ENCODE data around the gene DDX47.
"Not testable (repeated sequence)": the region's sequence is repeated elsewhere in the genome, so short reads cannot be mapped to it uniquely, and the experiment has no call there.

DDX47 gene

DNA sequence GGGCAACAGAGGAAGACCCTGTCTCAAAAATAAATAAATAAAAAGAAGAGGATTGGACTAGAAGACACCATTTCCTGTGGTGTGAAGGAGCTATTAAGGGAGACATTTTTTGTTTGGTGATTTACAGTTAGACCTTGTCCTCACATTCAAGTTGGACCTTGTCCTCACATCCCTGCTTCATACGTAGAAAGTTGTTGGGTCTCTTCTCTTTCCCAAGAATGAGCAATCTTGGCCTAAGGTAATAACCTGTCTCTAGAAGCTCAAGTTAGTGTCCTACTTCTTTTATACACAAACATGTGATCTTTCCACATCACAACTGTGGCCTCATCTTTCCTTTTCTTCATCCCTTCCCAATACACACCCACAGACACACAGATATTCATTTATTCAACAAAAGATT lies 14.7 kb upstream of the DDX47 start:
- no peak for DNase-seq

DNA sequence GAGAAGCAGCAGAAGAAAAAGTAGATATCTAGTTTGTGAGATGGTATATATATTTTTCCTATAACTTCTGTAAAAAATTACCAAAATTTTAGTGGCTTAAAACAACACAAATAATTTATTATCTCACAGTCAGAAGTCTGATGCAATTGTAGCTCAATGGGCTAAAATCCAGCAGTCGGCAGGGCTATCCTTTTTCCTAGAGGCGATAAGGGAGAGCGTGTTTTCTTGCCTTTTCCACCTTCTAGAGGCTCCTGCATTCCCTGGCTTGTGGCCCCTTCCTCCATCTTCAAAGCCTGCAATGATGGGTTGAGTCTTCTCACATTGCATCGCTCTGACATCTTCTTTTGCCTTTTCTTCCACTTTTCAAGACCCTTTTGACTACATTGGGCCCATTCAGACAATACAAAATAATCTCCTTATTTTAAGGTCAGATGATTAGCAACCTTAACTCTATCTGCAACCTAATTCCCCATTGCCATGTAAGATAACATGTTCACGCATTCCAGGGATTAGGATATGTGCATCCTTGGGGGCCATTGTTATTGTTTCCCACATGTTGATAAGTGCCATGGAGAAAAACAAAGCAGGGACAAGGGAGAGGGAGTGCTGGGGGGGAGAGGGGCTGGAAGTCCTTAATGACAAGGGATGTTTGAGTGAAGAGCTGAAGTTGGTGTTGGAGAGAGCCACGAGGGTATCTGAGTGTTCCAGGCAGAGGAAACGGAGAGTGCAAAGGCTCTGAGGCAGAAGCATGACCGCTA lies 13.8 kb upstream of the DDX47 start:
- DNase-seq = no peak

DNA sequence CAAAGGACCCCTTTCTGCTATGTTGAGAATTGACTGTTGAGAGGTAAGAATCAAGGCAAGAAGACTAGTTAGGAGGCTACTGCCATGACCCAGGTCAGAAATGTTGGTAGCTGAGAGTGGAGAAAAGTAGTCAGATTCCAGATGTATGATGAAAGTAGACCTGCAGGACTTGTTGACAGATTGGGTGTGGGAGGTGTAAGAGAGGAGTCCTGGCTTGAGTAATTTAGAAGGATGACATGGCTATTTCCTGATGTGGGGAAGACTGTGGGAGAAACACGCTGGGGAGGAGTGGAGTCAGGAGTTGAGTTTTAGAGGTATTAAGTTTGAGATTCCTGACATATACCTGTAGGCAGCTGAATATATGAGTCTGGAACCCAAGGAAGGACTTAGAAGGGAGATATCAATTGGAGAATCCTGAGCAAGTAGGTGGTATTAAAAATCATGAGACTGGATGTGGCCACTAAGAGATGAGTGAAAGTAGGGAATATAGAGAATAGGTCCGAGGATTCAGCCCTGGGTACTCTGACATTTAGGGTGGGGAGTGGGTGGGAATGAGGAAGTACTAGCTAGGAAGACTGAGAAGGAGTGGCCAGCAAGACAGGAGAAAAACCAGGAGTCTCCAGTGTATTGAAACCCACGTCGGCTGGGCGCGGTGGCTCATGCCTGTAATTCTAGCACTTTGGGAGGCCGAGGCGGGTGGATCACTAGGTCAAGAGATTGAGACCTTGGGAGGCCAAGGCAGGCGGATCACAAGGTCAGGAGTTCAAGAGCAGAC lies 12.6 kb upstream of the DDX47 start:
- no peak for DNase-seq

DNA sequence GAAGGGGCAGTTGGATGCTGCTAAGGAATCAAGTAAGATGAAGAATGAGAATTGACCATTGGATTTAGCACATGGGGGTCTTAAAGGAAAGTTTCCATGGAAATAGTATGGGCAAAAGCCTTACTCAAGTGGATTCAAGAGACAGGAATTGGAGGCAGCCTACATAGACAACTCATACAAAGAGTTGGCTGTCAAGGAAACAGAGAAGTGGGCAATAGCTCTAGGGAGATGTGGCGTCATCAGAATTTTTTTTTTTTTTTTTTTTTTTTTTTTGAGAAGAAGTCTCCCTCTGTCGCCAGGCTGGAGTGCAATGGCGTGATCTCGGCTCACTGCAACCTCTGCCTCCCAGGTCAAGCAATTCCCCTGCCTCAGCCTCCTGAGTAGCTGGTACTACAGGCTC lies 11.5 kb upstream of the DDX47 start:
- DNase-seq = not testable (repeated sequence)

DNA sequence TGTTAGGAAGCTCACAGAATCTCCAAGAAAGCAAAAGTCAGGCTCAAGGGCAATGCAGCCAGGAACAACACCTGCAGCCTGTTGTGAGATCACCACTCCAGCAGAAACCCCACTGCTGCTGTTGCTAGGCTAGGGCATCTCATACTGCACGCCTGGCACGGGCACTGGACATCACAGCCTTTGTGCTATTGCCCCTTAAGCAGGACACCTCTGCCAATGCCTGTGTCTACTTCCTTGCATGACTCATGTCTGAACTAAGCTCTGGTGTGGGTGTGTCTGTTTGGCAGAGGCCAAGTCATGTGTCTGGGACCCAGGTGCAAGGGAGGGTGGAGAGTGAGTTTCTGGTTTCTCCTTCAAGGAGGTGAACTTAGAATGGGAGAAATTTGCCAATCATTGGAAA lies 10.0 kb upstream of the DDX47 start:
- DNase-seq = no peak

DNA sequence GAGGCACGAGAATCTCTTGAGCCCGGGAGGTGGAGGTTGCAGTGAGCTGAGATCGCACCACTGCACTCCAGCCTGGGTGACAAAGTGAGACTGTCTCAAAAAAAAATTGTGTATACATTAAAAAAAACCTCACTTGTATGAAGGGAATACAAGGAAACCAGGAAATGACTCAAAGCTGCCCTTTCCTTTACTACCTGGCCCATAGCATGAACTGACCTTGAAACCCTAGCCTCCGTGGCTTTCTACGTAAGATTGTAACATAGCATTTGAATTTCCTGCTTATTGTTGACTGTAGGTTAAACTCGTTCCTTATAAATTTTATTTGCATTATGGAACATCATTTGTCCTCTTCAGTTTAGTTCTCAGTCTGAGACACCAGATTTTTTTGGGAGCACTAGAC lies 9.1 kb upstream of the DDX47 start:
- no peak for DNase-seq

DNA sequence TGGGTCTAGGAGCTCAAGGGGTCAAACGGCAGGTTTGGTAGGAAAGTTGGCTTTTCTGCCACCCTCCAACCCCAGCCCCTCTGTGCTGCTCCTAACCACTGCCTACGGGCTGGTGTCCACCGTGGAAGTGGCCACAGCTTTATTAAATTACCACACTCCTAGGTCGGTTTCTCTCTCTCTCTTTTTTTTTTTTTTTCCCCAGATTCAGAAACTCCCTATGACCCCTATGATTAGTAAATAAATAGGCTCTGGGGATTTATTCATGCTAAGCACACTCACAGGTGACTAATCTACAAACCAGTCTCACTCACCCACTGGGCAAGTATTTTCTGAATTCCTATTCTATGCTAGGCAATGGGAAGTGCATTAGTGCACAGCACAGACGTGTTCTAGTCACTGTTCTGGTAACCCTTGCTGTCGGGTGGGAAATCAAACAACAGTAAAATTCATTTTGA lies 8.7 kb upstream of the DDX47 start:
- DNase-seq = no peak

DNA sequence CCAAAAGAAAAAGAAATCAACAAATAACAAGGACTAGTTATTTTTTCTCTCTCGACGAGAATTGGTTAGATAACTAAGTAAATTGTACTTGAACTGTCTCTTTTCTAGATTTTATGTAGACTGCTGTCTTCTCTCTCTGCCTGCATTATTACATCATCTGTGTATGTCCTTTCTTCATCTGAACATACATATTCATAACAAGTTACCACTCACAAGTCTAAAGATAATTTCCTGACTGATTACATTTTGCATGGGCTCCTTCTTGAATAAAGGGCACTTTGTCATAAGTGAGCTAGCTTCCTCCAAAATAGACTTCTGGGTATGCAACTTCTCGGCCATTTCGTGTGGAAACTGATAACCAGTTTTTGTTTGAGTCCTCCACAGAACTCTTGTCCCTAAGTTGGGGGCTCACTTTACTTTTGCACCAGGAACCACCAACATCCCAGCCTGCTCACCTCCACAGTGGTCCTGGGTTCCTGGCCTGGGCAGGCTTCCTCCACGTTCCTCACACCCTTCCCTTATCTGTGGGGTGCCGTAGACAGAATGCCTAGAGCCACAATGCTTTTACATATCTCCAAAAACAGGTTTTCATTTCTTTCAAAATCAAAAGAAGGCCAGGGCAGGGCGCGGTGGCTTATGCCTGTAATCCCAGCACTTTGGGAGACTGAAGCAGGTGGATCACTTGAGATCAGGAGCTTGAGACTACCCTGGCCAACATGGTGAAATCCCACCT lies 6.2 kb upstream of the DDX47 start:
- no peak for DNase-seq

DNA sequence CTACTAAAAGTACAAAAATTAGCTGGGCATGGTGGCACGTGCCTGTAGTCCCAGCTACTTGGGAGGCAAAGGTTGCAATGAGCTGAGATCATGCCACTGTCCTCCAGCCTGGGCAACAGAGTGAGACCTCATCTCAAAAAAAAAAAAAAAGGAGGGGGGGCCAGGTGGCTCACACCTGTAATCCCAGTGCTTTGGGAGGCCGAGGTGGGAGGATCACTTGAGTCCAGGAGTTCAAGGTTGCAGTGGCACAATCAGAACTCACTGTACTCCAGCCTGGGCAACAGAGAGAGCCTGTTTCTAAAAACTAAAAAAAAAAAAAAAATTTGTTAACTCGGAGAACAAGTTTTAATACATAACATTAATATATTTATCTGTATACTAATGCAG lies 5.6 kb upstream of the DDX47 start:
- DNase-seq = not testable (repeated sequence)

DNA sequence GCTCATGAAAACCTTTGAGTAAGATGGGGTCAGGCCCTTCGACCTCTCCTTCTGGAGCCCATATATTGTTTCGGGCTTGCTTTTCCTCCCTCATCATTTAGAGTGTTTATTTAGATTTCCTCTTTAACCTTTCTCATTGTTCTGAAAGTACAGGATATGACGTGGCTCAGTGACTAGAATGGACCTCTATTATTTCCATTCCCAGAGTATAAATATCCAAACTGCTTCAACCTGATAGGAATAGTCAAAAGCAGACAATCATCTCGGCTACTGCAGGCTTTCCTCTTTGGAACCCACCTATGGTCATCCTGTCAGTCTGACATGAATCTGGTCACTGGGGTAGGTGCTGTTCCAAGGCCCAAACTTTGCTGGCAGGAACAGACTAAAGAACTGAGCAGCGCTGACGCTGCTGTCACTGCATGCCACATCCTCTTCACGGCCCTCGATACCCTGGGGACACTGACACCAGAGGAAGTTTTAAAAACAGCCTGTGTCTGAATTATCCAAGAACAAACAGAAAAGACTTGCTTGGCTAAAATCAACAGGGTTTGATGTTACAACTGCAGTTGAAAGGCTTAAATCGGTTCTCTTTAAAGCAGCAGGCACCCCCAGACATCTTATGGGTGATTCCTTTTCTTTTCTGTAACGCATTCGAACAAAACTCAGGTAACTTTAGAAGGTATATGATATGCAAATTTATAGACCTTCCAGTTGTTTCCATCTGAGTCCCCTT lies 5.0 kb upstream of the DDX47 start:
- peak; percentile 55 for DNase-seq

DNA sequence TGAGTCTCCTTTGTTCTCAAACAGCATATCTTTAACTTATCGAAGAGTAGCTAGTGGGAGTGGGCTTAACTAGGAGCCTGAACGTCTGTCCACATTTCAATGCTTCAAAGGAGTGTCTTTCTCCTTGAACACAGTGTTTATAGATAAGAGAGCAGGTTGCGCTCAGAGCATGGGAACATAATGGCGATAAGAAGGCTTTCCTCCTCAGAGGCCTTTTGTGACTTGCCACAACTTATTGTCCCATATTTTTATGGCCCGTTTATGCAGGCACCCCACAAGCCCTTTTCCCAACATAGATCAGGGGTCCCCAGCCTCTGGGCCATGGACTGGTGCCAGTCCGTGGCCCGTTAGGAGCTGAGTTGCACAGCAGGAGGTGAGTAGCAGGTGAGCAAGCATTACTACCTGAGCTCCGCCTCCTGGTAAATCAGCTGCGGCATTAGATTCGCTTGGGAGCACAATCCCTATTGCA lies 2.6 kb upstream of the DDX47 start:
- no peak for DNase-seq

DNA sequence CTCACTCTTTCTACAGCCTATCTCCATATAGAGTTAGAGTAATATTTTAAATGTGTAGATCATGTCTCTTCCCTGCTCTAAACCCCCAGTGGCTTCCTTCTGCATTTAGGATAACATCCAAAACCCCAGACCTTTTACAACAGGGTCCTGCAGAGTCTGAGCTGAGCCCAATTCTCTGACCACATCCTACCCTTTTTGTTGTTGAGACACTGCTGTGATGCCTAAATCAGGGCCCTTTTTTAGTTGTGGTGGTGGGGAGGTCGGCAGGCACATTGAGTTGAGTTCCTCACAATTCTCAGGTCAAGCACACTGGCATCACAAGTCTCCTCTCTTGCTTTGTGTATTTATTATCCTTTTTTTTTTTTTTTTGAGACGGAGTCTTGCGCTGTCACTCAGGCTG lies 1.8 kb upstream of the DDX47 start:
- DNase-seq = no peak

DNA sequence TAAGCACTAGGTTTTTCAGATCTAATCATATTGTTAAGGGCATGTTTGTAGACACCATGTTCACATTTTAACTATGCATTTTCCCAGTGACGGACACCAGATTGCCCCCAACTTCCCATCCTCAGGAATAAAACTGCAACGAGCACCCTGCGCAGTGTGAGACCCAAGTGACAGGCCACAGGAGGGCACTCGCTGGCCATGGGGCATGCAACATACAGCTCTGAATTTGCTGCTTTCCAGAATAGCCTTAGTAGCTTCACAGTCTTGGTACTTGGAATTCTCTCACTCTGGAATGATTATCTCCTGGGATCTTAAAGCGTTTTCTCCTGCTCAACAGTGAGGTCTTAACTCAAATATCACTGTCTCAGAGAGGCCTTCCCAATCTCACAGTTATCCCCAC lies 972 bp upstream of the DDX47 start:
- DNase-seq = no peak

DNA sequence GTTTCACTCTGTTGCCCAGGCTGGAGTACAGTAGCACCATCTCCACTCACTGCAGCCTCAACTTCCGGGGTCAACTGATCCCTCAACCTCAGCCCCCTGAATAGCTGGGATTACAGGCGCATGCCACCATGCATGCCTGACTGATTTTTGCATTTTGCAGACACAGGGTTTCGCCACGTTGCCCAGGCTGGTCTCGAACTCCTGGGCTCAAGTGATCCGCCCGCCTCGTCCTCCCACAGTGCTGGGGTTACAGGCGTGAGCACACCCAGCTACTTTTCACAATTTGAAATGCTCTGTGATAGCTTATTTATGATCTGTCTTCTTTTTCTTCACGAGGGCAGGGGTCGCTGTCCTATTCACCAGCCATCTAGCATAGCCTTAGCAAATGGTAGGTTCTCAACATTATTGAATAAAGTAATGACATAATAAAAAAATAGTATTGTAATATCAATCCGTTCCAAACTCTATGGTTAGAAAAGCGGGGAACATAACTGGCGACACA lies 477 bp upstream of the DDX47 start:
- DNase-seq = no peak

DNA sequence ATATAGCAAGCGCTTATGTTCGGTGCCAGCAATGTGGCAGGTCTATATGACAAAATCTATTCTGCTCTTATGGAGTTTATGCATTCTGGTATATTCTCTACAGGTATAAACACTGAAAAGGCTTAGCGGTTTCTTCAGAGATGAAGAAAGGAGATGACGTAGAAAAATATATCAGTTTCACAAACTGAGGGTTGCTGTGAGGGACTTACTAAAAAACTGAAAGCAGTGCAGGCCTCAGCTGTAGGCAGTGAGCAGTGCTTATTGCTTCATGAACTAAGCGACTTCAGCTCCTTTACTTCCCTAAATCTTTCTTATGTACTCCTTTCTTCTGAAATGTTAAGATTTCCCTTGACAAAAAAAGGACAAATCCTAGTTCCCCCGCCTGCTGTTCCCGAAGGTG lies 4.5 kb downstream of the DDX47 start:
- DNase-seq = no peak

DNA sequence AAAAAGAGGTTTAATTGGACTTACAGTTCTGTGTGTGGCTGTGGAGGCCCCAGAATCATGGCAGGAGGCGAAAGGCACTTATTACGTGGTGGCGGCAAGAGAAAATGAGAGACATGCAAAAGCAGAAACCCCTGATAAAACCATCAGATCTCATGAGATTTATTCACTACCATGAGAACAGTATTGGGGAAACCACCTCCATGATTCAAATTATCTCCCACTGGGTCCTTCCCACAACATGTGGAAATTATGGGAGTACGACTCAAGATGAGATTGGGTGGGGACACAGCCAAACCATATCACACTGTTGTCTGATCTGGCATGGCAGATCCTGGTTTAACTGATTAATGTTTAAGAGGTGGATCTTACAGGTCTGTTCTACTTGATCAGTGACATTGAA lies 5.6 kb downstream of the DDX47 start:
- DNase-seq = no peak

DNA sequence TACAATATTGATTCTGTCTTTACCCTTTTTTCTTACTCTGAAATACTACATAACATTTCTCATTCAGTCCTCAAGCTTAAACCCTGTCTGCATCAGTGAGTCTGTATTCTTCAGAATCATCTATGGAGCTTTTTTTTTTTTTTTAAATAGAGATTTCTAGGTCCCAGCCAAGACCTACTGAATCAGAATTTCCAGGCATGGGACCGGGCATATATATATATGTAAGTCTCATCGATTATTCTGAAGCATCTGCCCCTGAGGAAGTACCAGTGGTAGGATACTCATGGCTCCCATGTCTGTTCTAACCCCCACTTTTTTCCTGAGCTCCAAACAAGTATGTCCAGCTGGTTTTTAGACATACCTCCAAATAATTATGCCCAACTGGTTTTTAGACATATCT lies 6.1 kb downstream of the DDX47 start:
- no peak for DNase-seq

DNA sequence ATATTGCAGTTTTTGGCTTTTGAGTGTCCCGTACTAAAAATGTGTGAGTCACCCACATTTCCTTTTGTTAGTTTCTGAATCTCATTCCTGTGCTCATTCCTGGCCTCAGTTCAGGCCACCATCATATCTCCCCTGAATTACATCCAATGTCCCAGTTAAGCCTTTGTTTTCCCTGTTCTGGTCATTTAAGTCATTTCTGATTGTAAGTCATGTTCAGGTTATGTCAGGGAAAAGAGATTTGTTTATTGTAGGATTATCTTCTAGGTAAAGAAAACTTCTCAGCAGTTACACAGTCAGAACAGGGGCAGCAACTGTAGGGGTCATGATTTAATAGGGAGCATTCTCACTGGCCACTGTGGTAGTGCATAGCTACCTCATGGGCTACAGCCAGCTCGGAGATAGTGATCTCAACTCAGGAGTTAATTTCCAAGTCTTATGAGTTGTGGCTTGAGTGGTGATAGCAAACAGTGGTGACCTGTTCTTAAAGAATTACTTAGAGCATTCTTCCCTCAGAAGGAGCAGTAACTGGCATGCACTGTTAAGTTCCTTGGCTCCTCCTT lies 6.7 kb downstream of the DDX47 start:
- no peak for DNase-seq

DNA sequence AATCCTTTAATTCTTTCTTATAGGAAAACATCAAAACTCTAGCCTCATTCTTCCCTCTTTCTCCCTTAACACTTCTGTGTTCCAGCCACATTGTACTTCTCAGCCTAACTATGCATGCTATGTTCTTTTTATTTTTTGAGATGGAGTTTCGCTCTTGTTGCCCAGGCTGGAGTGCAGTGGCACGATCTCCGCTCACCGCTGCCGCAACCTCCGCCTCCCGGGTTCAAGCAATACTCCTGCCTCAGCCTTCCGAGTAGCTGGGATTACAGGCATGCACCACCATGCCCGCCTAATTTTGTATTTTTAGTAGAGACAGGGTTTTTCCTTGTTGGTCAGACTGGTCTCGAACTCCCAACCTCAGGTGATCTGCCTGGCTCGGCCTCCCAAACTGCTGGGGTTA lies 7.2 kb downstream of the DDX47 start:
- not testable (repeated sequence) for DNase-seq

DNA sequence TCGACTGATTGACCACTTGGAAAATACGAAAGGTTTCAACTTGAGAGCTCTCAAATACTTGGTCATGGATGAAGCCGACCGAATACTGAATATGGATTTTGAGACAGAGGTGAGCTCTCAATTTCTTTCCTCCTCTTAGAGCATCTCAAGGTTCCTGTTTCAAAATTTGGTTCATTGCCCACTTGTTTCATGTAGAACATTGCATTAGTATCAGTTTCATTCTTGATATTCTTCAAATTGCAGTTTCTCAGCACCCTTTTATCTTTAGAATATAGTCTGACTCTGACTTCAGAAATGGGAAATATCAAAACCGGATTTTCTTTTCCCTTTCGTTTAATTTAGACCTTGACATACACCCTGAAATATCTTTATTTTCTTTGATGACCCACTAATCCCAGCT lies 8.8 kb downstream of the DDX47 start:
- no peak for DNase-seq

DNA sequence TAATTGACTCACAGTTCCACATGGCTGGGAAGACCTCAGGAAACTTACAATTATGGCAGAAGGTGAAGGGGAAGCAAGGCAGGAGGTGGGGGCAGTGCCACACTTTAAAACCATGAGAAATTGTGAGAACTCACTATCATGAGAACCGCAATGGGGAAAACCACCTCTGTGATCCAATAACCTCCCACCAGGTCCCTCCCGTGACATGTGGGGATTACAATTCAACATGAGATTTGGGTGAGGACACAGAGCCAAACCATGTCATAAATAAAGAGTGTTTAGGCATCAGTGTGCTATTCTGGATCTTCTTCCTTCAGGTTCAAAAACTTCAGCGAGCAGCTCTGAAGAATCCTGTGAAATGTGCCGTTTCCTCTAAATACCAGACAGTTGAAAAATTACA lies 9.7 kb downstream of the DDX47 start:
- no peak for DNase-seq

DNA sequence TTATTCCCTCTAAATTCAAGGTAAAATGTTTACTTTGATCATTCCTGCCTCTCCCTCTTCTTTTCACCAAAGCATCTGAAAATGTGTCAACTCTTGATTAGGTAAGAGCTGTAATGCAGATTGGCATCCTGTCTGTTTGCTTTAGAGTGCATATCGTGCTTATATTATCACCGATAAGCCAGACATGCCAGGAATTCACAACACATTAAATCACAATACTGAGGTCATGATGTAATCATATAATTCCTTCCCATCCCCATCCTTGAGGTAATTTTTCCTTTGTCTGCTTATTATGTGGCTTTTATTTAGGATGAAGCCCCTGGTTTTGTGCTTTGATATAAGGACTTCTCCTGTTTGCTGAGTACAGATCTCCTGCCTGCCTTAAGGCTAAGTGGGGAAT lies 10.2 kb downstream of the DDX47 start:
- DNase-seq = no peak

DNA sequence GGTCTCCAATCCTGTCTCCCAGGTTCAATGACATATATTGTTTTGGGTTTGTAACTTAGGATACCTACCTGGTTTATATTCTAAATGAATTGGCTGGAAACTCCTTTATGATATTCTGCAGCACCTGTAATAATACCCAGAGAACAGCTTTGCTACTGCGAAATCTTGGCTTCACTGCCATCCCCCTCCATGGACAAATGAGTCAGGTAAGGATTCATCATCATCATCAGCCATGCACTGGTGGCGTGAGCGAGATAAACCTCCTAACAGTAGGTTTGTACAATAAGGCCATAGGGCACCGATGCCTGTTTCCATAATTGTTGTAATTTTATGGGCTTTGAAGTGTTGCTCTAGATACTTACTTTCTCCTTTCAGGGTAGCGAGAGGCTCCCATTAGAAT lies 10.7 kb downstream of the DDX47 start:
- DNase-seq = no peak

All from activated gamma-delta T cell treated with Interleukin-2 at 50 U/mL for 16 hours (primary cell).